ENCODE results near the gene CLASP2. TPM values are rescaled to one million over a fixed set of nuclear protein-coding genes. Genes with fewer than 3 reads are reported as not detected.

Gene CLASP2
- total RNA-seq, 1 donor from 2014 or later, result 52.8 TPM

- H3K27ac Mint-ChIP-seq (ENCODE audit: unreplicated experiment), result no peak overlapping the region
- H3K9me3 Mint-ChIP-seq (ENCODE audit: low read depth), result no peaks in the 10 kb centered on the region
- no peak overlapping the region for H3K4me3 Mint-ChIP-seq (ENCODE audit: unreplicated experiment)
- no peaks in the 10 kb centered on the region for H3K36me3 Mint-ChIP-seq (ENCODE audit: low read depth)
- DNase-seq (ENCODE audit: low spot score), result no peak
- no peaks in the 10 kb centered on the region for H3K27me3 Mint-ChIP-seq (ENCODE audit: low read depth)
- TF ChIP-seq CTCF (IDR thresholded peaks at IDR 0.05), result no peak
- H3K4me1 Mint-ChIP-seq (ENCODE audit: low read depth), result peaks cover 4% of the 10 kb centered on the region
Observed at GRCh38 chr3:33650495-33650894, 67.6 kb downstream of the CLASP2 start.

GRCh38 chr3:33648793-33649192, 69.3 kb downstream of the CLASP2 start:
- H3K27ac Mint-ChIP-seq (ENCODE audit: unreplicated experiment), result no peak overlapping the region
- TF ChIP-seq CTCF (IDR thresholded peaks at IDR 0.05), result no peak
- DNase-seq (ENCODE audit: low spot score), result no peak
- H3K4me3 Mint-ChIP-seq (ENCODE audit: unreplicated experiment), result no peak overlapping the region
- H3K27me3 Mint-ChIP-seq (ENCODE audit: low read depth), result no peaks in the 10 kb centered on the region
- H3K36me3 Mint-ChIP-seq (ENCODE audit: low read depth), result no peaks in the 10 kb centered on the region
- peaks cover 9% of the 10 kb centered on the region for H3K4me1 Mint-ChIP-seq (ENCODE audit: low read depth)
- no peaks in the 10 kb centered on the region for H3K9me3 Mint-ChIP-seq (ENCODE audit: low read depth)

GRCh38 chr3:33646406-33646805, 71.6 kb downstream of the CLASP2 start:
- Mint-ChIP-seq H3K36me3 (ENCODE audit: low read depth) (no peaks in the 10 kb centered on the region), H3K27me3 (ENCODE audit: low read depth) (no peaks in the 10 kb centered on the region), H3K4me3 (ENCODE audit: unreplicated experiment) (no peak overlapping the region), H3K27ac (ENCODE audit: unreplicated experiment) (no peak overlapping the region), H3K9me3 (ENCODE audit: low read depth) (no peaks in the 10 kb centered on the region), H3K4me1 (ENCODE audit: low read depth) (peaks cover 9% of the 10 kb centered on the region)
- no peak for TF ChIP-seq CTCF (IDR thresholded peaks at IDR 0.05)
- no peak for DNase-seq (ENCODE audit: low spot score)

- Mint-ChIP-seq H3K27me3 (ENCODE audit: low read depth) (no peaks in the 10 kb centered on the region), H3K4me3 (ENCODE audit: unreplicated experiment) (peak overlapping the region; percentile 78), H3K27ac (ENCODE audit: unreplicated experiment) (peak overlapping the region; percentile 77), H3K4me1 (ENCODE audit: low read depth) (peaks cover 9% of the 10 kb centered on the region), H3K9me3 (ENCODE audit: low read depth) (no peaks in the 10 kb centered on the region), H3K36me3 (ENCODE audit: low read depth) (no peaks in the 10 kb centered on the region)
- DNase-seq (ENCODE audit: low spot score), result no peak
- TF ChIP-seq CTCF (IDR thresholded peaks at IDR 0.05), result no peak
Observed at GRCh38 chr3:33645060-33645647, 72.9 kb downstream of the CLASP2 start.

- no peak for TF ChIP-seq CTCF (IDR thresholded peaks at IDR 0.05)
- H3K4me3 Mint-ChIP-seq (ENCODE audit: unreplicated experiment), result no peak overlapping the region
- no peaks in the 10 kb centered on the region for H3K9me3 Mint-ChIP-seq (ENCODE audit: low read depth)
- H3K27me3 Mint-ChIP-seq (ENCODE audit: low read depth), result no peaks in the 10 kb centered on the region
- H3K27ac Mint-ChIP-seq (ENCODE audit: unreplicated experiment), result no peak overlapping the region
- peaks cover 9% of the 10 kb centered on the region for H3K4me1 Mint-ChIP-seq (ENCODE audit: low read depth)
- no peak for DNase-seq (ENCODE audit: low spot score)
- no peaks in the 10 kb centered on the region for H3K36me3 Mint-ChIP-seq (ENCODE audit: low read depth)
Observed at GRCh38 chr3:33644582-33644981, 73.5 kb downstream of the CLASP2 start.
